OCI-LY7 (cell line): Measurements from ENCODE around the gene SSBP2. TPM values are rescaled to one million over a fixed set of nuclear protein-coding genes. Genes with fewer than 3 reads are reported as not detected.
"Not testable (repeated sequence)": the region's sequence is repeated elsewhere in the genome, so short reads cannot be mapped to it uniquely, and the experiment has no call there.

Source experiments
- BruUV-seq: library from RNA; stranded (reverse); fragments of 400-500 nt; replicated peaks from 2 replicates; lab custom pipeline; 2021; lab: Mats Ljungman, UMichigan
- CTCF ChIA-PET: fragments of 300-600 bp; sonication (Branson Sonifier 250); formaldehyde crosslinking; loops from one replicate; lab custom pipeline; 2022; ENCODE audit warnings: antibody characterized with exemption; ENCODE audit not compliant: unreplicated experiment; lab: Charles Lee
- POLR2A ChIA-PET: fragments of 300-600 bp; sonication (Branson Sonifier 250); formaldehyde crosslinking; loops from one replicate; lab custom pipeline; 2022; ENCODE audit warnings: antibody characterized with exemption; lab: Charles Lee
- DNase-seq: peaks from one replicate; pipeline ENCODE4 v3.0.0-alpha.2; 2015; ENCODE audit warnings: low spot score
- H2AFZ ChIP-seq: fragments of 200-600 bp; sonication (generic), shearing (Covaris generic); 2 replicates; pipeline ENCODE4 v1.6.1; 2014; ENCODE audit warnings: mild to moderate bottlenecking, antibody characterized with exemption, low read length, moderate library complexity
- H3K27ac ChIP-seq: fragments of 200-600 bp; sonication (generic); 2 replicates; pipeline ENCODE4 v1.5.1; 2014; ENCODE audit warnings: mixed run types, low read depth, mild to moderate bottlenecking, moderate library complexity, low read length, inconsistent platforms; ENCODE audit not compliant: poor library complexity, severe bottlenecking
- H3K36me3 ChIP-seq: fragments of 200-600 bp; sonication (generic); 2 replicates; pipeline ENCODE4 v1.6.1; 2014; ENCODE audit warnings: mild to moderate bottlenecking, antibody characterized with exemption, low read length, moderate library complexity, mixed read lengths; ENCODE audit not compliant: insufficient read depth
- H3K4me1 ChIP-seq: fragments of 200-600 bp; sonication (generic); 2 replicates; pipeline ENCODE4 v1.5.1; 2014; ENCODE audit warnings: mild to moderate bottlenecking, low read length; ENCODE audit not compliant: insufficient read depth, poor library complexity, severe bottlenecking
- H3K4me2 ChIP-seq: fragments of 200-600 bp; sonication (generic); 2 replicates; pipeline ENCODE4 v1.6.1; 2014; ENCODE audit warnings: mild to moderate bottlenecking, low read length
- H3K4me3 ChIP-seq: fragments of 200-600 bp; sonication (generic); 2 replicates; pipeline ENCODE4 v1.5.1; 2014; ENCODE audit warnings: mild to moderate bottlenecking, low read depth, low read length; ENCODE audit not compliant: poor library complexity, severe bottlenecking
- H3K79me2 ChIP-seq: fragments of 200-600 bp; sonication (generic); 2 replicates; pipeline ENCODE4 v1.6.1; 2016; ENCODE audit warnings: low read depth, mild to moderate bottlenecking, low read length, moderate library complexity, mixed read lengths; ENCODE audit not compliant: insufficient read depth
- H3K9me2 ChIP-seq: fragments of 200-600 bp; sonication (generic); 2 replicates; pipeline ENCODE4 v1.6.1; 2016; ENCODE audit warnings: mild to moderate bottlenecking, low read length, mixed read lengths; ENCODE audit not compliant: insufficient read depth
- H3K9me3 ChIP-seq: fragments of 200-600 bp; sonication (generic); 2 replicates; pipeline ENCODE4 v1.6.1; 2014; ENCODE audit warnings: mild to moderate bottlenecking, mixed run types, low read length, mixed read lengths
- H4K20me1 ChIP-seq: fragments of 200-600 bp; sonication (generic); 2 replicates; pipeline ENCODE4 v1.6.1; 2014; ENCODE audit warnings: mild to moderate bottlenecking, antibody characterized with exemption, low read length, moderate library complexity, mixed read lengths; ENCODE audit not compliant: insufficient read depth
- EZH2phosphoT487 ChIP-seq: fragments of 200-600 bp; sonication (generic); IDR thresholded peaks from 2 replicates; pipeline ENCODE4 v1.6.1; 2018; ENCODE audit warnings: low read depth, borderline replicate concordance, mild to moderate bottlenecking, mixed run types, antibody characterized with exemption, low read length, moderate library complexity, mixed read lengths
- intact Hi-C: fragments of 100-400 bp; cut with micrococcal nuclease; formaldehyde crosslinking; loops from one replicate; pipeline ENCODE4 v1.10.0; 2022; ENCODE audit not compliant: unreplicated experiment
- total RNA-seq, 2 experiments: library from RNA; depleted of rRNA in 1 of 2; stranded (reverse); fragments of >200 nt in 1 of 2; shearing (Covaris generic) in 1 of 2; gene quantifications; 2 replicates each; pipeline ENCODE4 v1.2.3, GENCODE V29; 2014 to 2022
- TF ChIP-seq, protein P1 (sequence below): fragments of 200-600 bp; sonication (generic); conservative IDR thresholded peaks from 2 replicates; pipeline ENCODE4 v1.5.1; 2014; ENCODE audit warnings: mild to moderate bottlenecking, antibody characterized with exemption, low read length, moderate library complexity, mixed read lengths

Gene SSBP2
- total RNA-seq, 2 experiments from 2014 or later: 140 to 172 TPM

DNA sequence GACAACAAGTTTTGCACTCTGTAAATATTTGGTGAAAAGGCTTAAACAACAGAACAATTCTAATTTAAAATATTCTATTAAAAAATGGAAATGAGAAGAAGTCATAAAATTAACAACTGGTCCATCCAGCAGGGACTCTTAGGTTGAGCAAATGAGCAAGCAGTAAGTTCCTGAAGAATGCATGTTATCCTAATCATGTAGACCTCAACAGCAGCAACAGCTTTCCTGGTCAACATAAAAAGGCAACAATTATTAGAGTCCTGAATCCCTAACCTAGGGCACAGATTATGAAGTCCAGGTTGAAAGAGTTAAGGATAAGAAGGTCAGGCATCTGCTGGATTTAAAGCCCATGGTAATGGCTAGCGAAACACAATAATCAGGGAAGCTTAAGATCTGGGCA, 120.9 kb downstream of the SSBP2 start:
- Histone ChIP-seq H3K4me2 (no peak overlapping the region), H3K79me2 (peaks cover 47% of the 10 kb centered on the region; the same call in 1 of the 2 replicates), H2AFZ (no peak overlapping the region), H3K9me2 (no peaks in the 10 kb centered on the region), H3K27ac (peak overlapping the region; percentile 77), H3K4me1 (peaks cover 56% of the 10 kb centered on the region), H3K4me3 (no peak overlapping the region), H3K9me3 (peaks cover 8% of the 10 kb centered on the region; the same call in 1 of the 2 replicates), H4K20me1 (no peaks in the 10 kb centered on the region), H3K36me3 (peaks cover 75% of the 10 kb centered on the region)
- TF ChIP-seq EZH2phosphoT487: no peak
- TF ChIP-seq, protein P1, sequence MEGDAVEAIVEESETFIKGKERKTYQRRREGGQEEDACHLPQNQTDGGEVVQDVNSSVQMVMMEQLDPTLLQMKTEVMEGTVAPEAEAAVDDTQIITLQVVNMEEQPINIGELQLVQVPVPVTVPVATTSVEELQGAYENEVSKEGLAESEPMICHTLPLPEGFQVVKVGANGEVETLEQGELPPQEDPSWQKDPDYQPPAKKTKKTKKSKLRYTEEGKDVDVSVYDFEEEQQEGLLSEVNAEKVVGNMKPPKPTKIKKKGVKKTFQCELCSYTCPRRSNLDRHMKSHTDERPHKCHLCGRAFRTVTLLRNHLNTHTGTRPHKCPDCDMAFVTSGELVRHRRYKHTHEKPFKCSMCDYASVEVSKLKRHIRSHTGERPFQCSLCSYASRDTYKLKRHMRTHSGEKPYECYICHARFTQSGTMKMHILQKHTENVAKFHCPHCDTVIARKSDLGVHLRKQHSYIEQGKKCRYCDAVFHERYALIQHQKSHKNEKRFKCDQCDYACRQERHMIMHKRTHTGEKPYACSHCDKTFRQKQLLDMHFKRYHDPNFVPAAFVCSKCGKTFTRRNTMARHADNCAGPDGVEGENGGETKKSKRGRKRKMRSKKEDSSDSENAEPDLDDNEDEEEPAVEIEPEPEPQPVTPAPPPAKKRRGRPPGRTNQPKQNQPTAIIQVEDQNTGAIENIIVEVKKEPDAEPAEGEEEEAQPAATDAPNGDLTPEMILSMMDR: no peak
- intact Hi-C loops: loop anchor here (10.0 kb wide), 1 partner anchor 225 kb away; no protein-coding TSS in a partner anchor
- BruUV-seq: no TSS peak
- ChIA-PET CTCF (no interaction called here), POLR2A (interaction anchor here (0.5 to 1.7 kb wide), 6 partner anchors 15 to 221 kb away, joined by 3 to 5 read pairs (median 3); no protein-coding TSS in a partner anchor)
- no peak for DNase-seq

DNA sequence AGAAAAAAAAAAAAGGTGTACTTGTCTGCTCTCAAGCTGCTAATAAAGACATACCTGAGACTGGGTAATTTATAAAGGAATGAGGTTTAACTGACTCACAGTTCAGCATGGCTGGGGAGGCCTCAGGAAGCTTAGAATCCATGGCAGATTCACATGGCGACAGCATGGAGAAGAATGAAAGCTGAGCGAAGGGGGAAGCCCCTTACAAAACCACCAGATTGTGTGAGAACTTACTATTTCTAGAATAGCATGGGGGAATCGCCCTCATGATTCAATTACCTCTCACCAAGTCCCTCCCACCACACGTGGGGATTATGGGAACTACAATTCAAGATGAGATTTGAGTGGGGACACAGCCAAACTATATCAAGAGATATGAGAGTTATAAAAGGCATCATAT, 122.8 kb downstream of the SSBP2 start:
- Histone ChIP-seq H3K36me3 (peaks cover 75% of the 10 kb centered on the region), H3K79me2 (peaks cover 51% of the 10 kb centered on the region; the same call in 1 of the 2 replicates), H3K9me3 (peaks cover 11% of the 10 kb centered on the region; the same call in 1 of the 2 replicates), H3K4me1 (peaks cover 37% of the 10 kb centered on the region)
- POLR2A ChIA-PET: interaction anchor here (0.5 to 2.6 kb wide), 5 partner anchors 9 to 246 kb away, joined by 3 to 8 read pairs (median 3); no protein-coding TSS in a partner anchor
- H3K4me2 ChIP-seq, intact Hi-C loops, BruUV-seq, CTCF ChIA-PET, H2AFZ ChIP-seq, H4K20me1 ChIP-seq, H3K4me3 ChIP-seq, H3K27ac ChIP-seq, H3K9me2 ChIP-seq, DNase-seq: not testable (repeated sequence)

DNA sequence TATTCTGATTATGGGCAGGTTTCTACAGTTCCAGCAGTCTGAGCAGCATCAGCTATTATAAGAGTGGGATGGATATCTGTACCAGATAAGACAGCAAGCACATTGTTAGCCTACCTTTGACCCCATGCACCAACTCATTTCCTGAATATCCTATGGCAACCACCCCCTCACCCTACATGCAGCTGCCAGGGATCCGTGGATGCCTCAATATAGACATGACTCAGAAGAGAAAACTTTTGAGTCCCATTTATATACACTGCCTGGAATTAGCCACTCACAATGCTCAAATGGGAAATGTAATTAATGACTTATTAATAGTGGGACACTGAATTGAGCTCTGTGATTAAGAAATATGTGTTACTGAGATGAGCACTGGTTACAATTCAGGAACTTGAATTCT, 124.4 kb downstream of the SSBP2 start:
- peaks cover 79% of the 10 kb centered on the region for H3K36me3 ChIP-seq
- TF ChIP-seq, protein P1: no peak
- TF ChIP-seq EZH2phosphoT487: no peak
- no peaks in the 10 kb centered on the region for H4K20me1 ChIP-seq
- no TSS peak for BruUV-seq
- H3K79me2 ChIP-seq: peaks cover 45% of the 10 kb centered on the region; the same call in 1 of the 2 replicates
- no peaks in the 10 kb centered on the region for H3K9me2 ChIP-seq
- ChIA-PET CTCF (no interaction called here), POLR2A (interaction anchor here (2.6 kb wide), 1 partner anchor 10 kb away, joined by 8 read pairs; no protein-coding TSS in a partner anchor)
- H3K4me1 ChIP-seq: peaks cover 22% of the 10 kb centered on the region
- no peak for DNase-seq
- H3K4me2 ChIP-seq: no peak overlapping the region; the same call in 1 of the 2 replicates
- H2AFZ ChIP-seq: no peak overlapping the region
- no peak overlapping the region for H3K4me3 ChIP-seq
- H3K27ac ChIP-seq: peak overlapping the region; percentile 37
- H3K9me3 ChIP-seq: peaks cover 15% of the 10 kb centered on the region; the same call in 1 of the 2 replicates
- intact Hi-C loops: no loop called here
